Neural cell (in vitro differentiated cells): Measurements from ENCODE around the gene PDE3A.

Experiments
- EP300 ChIP-seq: fragments of 450-650 bp; conservative IDR thresholded peaks from 2 replicates; pipeline ENCODE4 v1.6.1; 2014; ENCODE audit warnings: antibody characterized with exemption, mild to moderate bottlenecking, moderate library complexity; ENCODE audit not compliant: poor library complexity, severe bottlenecking
- EZH2 ChIP-seq: fragments of 200-600, 300-800 bp; shearing (Covaris generic), sonication (generic); IDR thresholded peaks from 2 replicates; pipeline ENCODE4 v1.6.1; 2014; ENCODE audit warnings: antibody characterized with exemption, low read length, borderline replicate concordance, mild to moderate bottlenecking; ENCODE audit not compliant: insufficient read depth, poor library complexity, severe bottlenecking
- MXI1 ChIP-seq: fragments of 450-650 bp; conservative IDR thresholded peaks from 2 replicates; pipeline ENCODE4 v1.6.1; 2014; ENCODE audit warnings: antibody characterized with exemption, mild to moderate bottlenecking; ENCODE audit not compliant: poor library complexity, severe bottlenecking
- POLR2AphosphoS5 ChIP-seq: IDR thresholded peaks from 2 replicates; pipeline ENCODE4 v1.6.1; 2012
- SMC3 ChIP-seq: fragments of 450-650 bp; conservative IDR thresholded peaks from 2 replicates; pipeline ENCODE4 v1.6.1; 2014; ENCODE audit warnings: antibody characterized with exemption, mild to moderate bottlenecking, moderate library complexity; ENCODE audit not compliant: poor library complexity
- TAF1 ChIP-seq: IDR thresholded peaks from 2 replicates; pipeline ENCODE4 v1.6.1; 2012; ENCODE audit warnings: low read depth
- TF ChIP-seq, protein P1 (sequence below): IDR thresholded peaks from 2 replicates; pipeline ENCODE4 v1.6.1; 2012; ENCODE audit warnings: borderline replicate concordance
- TF ChIP-seq, protein P2 (sequence below): fragments of 450-650 bp; IDR thresholded peaks from 2 replicates; pipeline ENCODE4 v1.5.1; 2014; ENCODE audit warnings: antibody characterized with exemption, mild to moderate bottlenecking, moderate library complexity; ENCODE audit not compliant: poor library complexity, severe bottlenecking

DNA sequence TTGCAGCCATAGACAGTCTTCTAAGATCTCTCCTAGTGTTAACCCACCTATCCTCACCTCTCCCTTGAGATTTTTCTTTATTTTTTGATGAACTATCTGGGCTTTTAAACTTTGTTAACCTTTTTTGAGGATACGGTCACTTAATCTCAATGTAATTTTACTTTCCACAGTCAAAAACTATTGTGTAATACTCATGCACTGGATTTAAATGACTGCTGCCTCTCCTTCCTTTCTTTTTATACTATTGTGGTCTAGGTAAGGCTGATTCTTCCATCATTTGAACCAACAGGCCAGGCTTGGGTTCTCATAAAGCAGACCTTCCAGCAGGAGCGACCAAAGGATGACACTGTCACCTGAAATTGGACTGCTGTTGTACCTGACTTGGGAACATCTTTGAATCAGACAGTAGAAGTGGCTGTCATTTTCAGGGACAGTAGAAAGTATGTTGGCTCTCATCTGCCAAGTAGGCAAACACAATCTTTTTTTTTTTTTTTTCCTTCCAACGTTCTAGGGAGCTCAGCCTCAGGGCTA lies 689 bp upstream of the PDE3A start:
- TF ChIP-seq, protein P1, sequence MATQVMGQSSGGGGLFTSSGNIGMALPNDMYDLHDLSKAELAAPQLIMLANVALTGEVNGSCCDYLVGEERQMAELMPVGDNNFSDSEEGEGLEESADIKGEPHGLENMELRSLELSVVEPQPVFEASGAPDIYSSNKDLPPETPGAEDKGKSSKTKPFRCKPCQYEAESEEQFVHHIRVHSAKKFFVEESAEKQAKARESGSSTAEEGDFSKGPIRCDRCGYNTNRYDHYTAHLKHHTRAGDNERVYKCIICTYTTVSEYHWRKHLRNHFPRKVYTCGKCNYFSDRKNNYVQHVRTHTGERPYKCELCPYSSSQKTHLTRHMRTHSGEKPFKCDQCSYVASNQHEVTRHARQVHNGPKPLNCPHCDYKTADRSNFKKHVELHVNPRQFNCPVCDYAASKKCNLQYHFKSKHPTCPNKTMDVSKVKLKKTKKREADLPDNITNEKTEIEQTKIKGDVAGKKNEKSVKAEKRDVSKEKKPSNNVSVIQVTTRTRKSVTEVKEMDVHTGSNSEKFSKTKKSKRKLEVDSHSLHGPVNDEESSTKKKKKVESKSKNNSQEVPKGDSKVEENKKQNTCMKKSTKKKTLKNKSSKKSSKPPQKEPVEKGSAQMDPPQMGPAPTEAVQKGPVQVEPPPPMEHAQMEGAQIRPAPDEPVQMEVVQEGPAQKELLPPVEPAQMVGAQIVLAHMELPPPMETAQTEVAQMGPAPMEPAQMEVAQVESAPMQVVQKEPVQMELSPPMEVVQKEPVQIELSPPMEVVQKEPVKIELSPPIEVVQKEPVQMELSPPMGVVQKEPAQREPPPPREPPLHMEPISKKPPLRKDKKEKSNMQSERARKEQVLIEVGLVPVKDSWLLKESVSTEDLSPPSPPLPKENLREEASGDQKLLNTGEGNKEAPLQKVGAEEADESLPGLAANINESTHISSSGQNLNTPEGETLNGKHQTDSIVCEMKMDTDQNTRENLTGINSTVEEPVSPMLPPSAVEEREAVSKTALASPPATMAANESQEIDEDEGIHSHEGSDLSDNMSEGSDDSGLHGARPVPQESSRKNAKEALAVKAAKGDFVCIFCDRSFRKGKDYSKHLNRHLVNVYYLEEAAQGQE: no peak
- TF ChIP-seq, protein P2, sequence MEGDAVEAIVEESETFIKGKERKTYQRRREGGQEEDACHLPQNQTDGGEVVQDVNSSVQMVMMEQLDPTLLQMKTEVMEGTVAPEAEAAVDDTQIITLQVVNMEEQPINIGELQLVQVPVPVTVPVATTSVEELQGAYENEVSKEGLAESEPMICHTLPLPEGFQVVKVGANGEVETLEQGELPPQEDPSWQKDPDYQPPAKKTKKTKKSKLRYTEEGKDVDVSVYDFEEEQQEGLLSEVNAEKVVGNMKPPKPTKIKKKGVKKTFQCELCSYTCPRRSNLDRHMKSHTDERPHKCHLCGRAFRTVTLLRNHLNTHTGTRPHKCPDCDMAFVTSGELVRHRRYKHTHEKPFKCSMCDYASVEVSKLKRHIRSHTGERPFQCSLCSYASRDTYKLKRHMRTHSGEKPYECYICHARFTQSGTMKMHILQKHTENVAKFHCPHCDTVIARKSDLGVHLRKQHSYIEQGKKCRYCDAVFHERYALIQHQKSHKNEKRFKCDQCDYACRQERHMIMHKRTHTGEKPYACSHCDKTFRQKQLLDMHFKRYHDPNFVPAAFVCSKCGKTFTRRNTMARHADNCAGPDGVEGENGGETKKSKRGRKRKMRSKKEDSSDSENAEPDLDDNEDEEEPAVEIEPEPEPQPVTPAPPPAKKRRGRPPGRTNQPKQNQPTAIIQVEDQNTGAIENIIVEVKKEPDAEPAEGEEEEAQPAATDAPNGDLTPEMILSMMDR: no peak
- TF ChIP-seq SMC3: no peak
- TF ChIP-seq EZH2: no peak
- no peak for TF ChIP-seq EP300
- no peak for TF ChIP-seq MXI1
- no peak for TF ChIP-seq POLR2AphosphoS5
- TF ChIP-seq TAF1: no peak
